K562 (cell line): ENCODE data around the gene MRPL41. TPM values are rescaled to one million over a fixed set of nuclear protein-coding genes. Genes with fewer than 3 reads are reported as not detected.

ENCODE experiments used
- ARID4B ChIP-seq: sonication (generic); formaldehyde crosslinking; IDR thresholded peaks from 2 replicates; pipeline ENCODE4 v1.8.0; 2022; ENCODE audit warnings: mild to moderate bottlenecking, missing genetic modification reagents
- BHLHE40 ChIP-seq: IDR thresholded peaks from 2 replicates; pipeline ENCODE4 v1.6.1; 2011; ENCODE audit warnings: low read length, improper control_type of control experiment
- CBX3 ChIP-seq, 2 experiments: IDR thresholded peaks; 1 replicate in 1 of 2; 2 replicates in 1 of 2; pipeline ENCODE4 v1.6.1; 2012; ENCODE audit warnings: inconsistent platforms in 2 of 2, low read length in 2 of 2, borderline replicate concordance in 1 of 2, control low read depth in 1 of 2
- CREB1 ChIP-seq, 2 experiments: sonication (generic) in 1 of 2; formaldehyde crosslinking in 1 of 2; IDR thresholded peaks; 2 replicates each; pipeline versions ENCODE4 v1.6.1 to v1.8.0; 2012 to 2022; ENCODE audit warnings: inconsistent platforms in 1 of 2, mild to moderate bottlenecking in 1 of 2, missing genetic modification reagents in 1 of 2, moderate library complexity in 1 of 2
- DIDO1 ChIP-seq: fragments of 450-650 bp; IDR thresholded peaks from 2 replicates; pipeline ENCODE4 v1.6.1; 2016; ENCODE audit warnings: low read depth, missing biosample characterization, missing genetic modification characterization
- EP300 ChIP-seq: IDR thresholded peaks from 2 replicates; pipeline ENCODE4 v1.6.1; 2012; ENCODE audit warnings: low read length, improper control_type of control experiment
- FOXP1 ChIP-seq: sonication (generic); formaldehyde crosslinking; IDR thresholded peaks from 2 replicates; pipeline ENCODE4 v1.8.0; 2022; ENCODE audit warnings: mild to moderate bottlenecking, missing genetic modification reagents
- ILF3 ChIP-seq: fragments of 450-650 bp; IDR thresholded peaks from 2 replicates; pipeline ENCODE4 v1.6.1; 2018; ENCODE audit warnings: antibody characterized with exemption, mild to moderate bottlenecking, moderate library complexity, borderline replicate concordance
- KDM1A ChIP-seq, 2 experiments: fragments of 450-650 bp; IDR thresholded peaks; 2 replicates each; pipeline ENCODE4 v1.6.1; 2016; ENCODE audit warnings: mild to moderate bottlenecking in 2 of 2
- MAFK ChIP-seq: IDR thresholded peaks from 2 replicates; pipeline ENCODE4 v1.6.1; 2011; ENCODE audit warnings: low read length, improper control_type of control experiment
- MXI1 ChIP-seq: IDR thresholded peaks from 2 replicates; pipeline ENCODE4 v1.6.1; 2011; ENCODE audit warnings: low read depth, mild to moderate bottlenecking, improper control_type of control experiment, low read length
- POLR2AphosphoS5 ChIP-seq: IDR thresholded peaks from 2 replicates; pipeline ENCODE4 v1.6.1; 2011; ENCODE audit warnings: mild to moderate bottlenecking, low read depth, low read length, moderate library complexity; ENCODE audit not compliant: control insufficient read depth, insufficient read depth
- SRSF7 ChIP-seq: fragments of 200-400 bp; formaldehyde crosslinking; optimal IDR thresholded peaks from 2 replicates; pipeline ENCODE3; 2017; ENCODE audit warnings: mild to moderate bottlenecking, low read depth, low read length
- TCF7 ChIP-seq: sonication (generic); IDR thresholded peaks from 2 replicates; pipeline ENCODE4 v1.6.1; 2016; ENCODE audit warnings: antibody characterized with exemption, borderline replicate concordance
- TFAP4 ChIP-seq: sonication (generic); formaldehyde crosslinking; IDR thresholded peaks from 2 replicates; pipeline ENCODE4 v1.8.0; 2022; ENCODE audit warnings: missing genetic modification reagents, mild to moderate bottlenecking, moderate library complexity, borderline replicate concordance
- UBTF ChIP-seq, 2 experiments: IDR thresholded peaks; 2 replicates each; pipeline ENCODE4 v1.6.1; 2012; ENCODE audit warnings: improper control_type of control experiment in 2 of 2, low read depth in 2 of 2, low read length in 2 of 2, borderline replicate concordance in 1 of 2
- ZBTB1 ChIP-seq: sonication (generic); formaldehyde crosslinking; IDR thresholded peaks from 2 replicates; pipeline ENCODE4 v1.8.1; 2023; ENCODE audit warnings: missing genetic modification reagents, low read depth, mild to moderate bottlenecking, borderline replicate concordance
- ZNF12 ChIP-seq: sonication (generic); formaldehyde crosslinking; IDR thresholded peaks from 2 replicates; pipeline ENCODE4 v1.4.0; 2020; ENCODE audit warnings: mild to moderate bottlenecking, missing genetic modification reagents
- ZNF316 ChIP-seq: fragments of 450-650 bp; IDR thresholded peaks from 2 replicates; pipeline ENCODE4 v1.6.1; 2016
- polyA plus RNA-seq, 8 experiments: library from polyadenylated mRNA; depleted of rRNA in 4 of 8; stranded (reverse) in 5 of 8; unstranded in 3 of 8; fragments of >200 nt; fragmentation: Nextera tagmentation in 2 of 8; fragmentation: Illumina TruSeq in 1 of 8; extraction: Ambion mirVana in 2 of 8; extraction: Trizol in 1 of 8; gene quantifications; 2 replicates each; pipeline versions ENCODE4 v1.2.1 to v1.2.3, GENCODE V29; 2011 to 2014; ENCODE audit warnings: inconsistent platforms in 1 of 8, missing spikeins in 1 of 8
- total RNA-seq, 7 experiments: library from RNA; depleted of rRNA in 6 of 7; stranded (reverse); fragments of >200 nt in 6 of 7; fragmentation: Illumina TruSeq in 2 of 7; extraction: Trizol in 2 of 7; gene quantifications; 2 replicates each; pipeline versions ENCODE4 v1.2.1 to v1.2.3, GENCODE V29; 2011 to 2021; ENCODE audit warnings: low replicate concordance in 1 of 7

The MRPL41 gene
- total and polyA plus RNA-seq, 9 of the 15 experiments (the other 6 are each of a cell fraction or from before 2014, with no cell fraction given) = 2.6 to 259 (median 21.6) TPM

GRCh38 chr9:137578518-137579258 is 27.0 kb downstream of the MRPL41 start, which contains the start of gene DPH7 (continued):
- TF ChIP-seq CBX3 (IDR thresholded peaks at IDR 0.05; ENCODE audit: borderline replicate concordance in 1 of 2, low read length in 2 of 2) (0 out of 3 replicates have a peak, but pooled peaks of 1 of the 2 experiments have one; percentile 46), KDM1A (IDR thresholded peaks at IDR 0.05) (no peak), ZNF12 (CRISPR knock-in tag) (no peak), UBTF (IDR thresholded peaks at IDR 0.05; ENCODE audit: borderline replicate concordance in 1 of 2, low read depth in 2 of 2, low read length in 2 of 2) (peak; percentile 86 to 95; a peak in 3 of 4 replicates), ZNF316 (peak; percentile 72), MXI1 (peak; percentile 21; the same call in 1 of the 2 replicates), FOXP1 (CRISPR knock-in tag) (peak; percentile 49; the same call in 1 of the 2 replicates), ZBTB1 (CRISPR knock-in tag) (no peak; the same call in 1 of the 2 replicates), DIDO1 (tag) (peak; percentile 43; the same call in 1 of the 2 replicates), EP300 (peak; percentile 54), TFAP4 (CRISPR knock-in tag) (peak; percentile 80), CREB1 (IDR thresholded peaks at IDR 0.05) (peak; percentile 57; the same call in 1 of the 2 replicates), CREB1 (CRISPR knock-in tag; IDR thresholded peaks at IDR 0.05) (peak; percentile 81; the same call in 1 of the 2 replicates), MAFK (0 out of 2 replicates have a peak, but pooled peaks have one; percentile 1), ILF3 (peak; percentile 82; the same call in 1 of the 2 replicates), TCF7 (no peak; the same call in 1 of the 2 replicates), POLR2AphosphoS5 (peak; percentile 60), SRSF7 (peak; percentile 65), ARID4B (peak; percentile 93), BHLHE40 (peak; percentile 54)
